ENCODE measurements around the gene POU4F2.

Gene POU4F2

DNA sequence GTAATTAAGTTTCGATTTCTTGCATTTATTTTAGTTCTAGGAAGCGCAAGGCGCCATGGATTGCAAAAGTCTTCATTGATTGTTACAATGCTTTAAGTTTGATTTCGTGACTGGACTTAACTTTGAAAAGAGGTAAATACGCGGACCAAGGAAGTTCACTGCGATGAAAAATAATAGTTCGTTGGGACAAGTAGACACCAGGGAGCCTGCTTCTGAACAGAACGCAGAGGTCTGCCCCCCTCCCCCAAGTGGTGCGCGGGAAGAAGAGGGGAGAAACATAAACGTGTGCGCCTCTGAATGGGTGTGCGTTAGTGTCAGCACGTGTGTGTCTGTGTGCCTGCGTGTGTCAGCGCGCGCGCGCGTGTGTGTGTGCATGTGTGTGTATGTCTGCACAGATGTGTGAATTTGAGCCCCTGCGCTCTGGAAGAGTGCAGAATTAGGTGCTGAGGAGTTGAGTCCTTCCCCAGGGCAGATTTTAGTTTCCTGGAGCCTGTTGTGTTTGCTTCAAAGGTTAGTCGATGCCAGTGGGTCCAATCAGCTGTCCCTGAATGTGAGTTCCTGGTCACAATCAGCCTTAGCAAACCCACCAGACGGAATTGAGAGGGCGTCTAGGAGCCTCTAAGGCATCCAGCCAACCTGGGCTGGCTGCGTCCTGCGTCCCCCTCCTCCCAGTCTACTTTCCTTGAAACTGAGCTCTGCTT lies 5.8 kb upstream of the POU4F2 start:
- no peak overlapping the region for H3K4me3 ChIP-seq (replicated peaks; ENCODE audit: insufficient read depth, low read length)

DNA sequence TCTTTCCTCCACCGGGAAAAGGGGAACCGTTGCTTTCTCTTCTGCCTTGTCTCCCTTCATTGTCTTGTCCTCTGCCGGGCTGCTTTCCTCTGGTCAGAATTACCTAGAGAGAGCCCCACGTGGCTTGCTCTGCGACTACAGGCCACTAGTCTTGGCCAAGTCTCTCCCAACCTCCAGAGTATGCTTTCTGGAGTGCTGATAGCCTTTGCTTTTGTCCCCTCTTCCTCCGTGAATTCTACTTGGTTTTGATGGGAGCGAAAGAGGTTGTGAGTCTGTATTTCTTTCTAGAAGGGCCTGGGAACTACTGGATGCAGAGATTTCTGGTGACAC lies 5.3 kb upstream of the POU4F2 start:
- DNase-seq (ENCODE audit: low read depth in 1 of 2, low spot score in 1 of 2) = no peak
- H3K27ac ChIP-seq (replicated peaks) = no peak overlapping the region
- H3K4me3 ChIP-seq (replicated peaks; ENCODE audit: insufficient read depth, low read length) = no peak overlapping the region
- TF ChIP-seq, protein P1, sequence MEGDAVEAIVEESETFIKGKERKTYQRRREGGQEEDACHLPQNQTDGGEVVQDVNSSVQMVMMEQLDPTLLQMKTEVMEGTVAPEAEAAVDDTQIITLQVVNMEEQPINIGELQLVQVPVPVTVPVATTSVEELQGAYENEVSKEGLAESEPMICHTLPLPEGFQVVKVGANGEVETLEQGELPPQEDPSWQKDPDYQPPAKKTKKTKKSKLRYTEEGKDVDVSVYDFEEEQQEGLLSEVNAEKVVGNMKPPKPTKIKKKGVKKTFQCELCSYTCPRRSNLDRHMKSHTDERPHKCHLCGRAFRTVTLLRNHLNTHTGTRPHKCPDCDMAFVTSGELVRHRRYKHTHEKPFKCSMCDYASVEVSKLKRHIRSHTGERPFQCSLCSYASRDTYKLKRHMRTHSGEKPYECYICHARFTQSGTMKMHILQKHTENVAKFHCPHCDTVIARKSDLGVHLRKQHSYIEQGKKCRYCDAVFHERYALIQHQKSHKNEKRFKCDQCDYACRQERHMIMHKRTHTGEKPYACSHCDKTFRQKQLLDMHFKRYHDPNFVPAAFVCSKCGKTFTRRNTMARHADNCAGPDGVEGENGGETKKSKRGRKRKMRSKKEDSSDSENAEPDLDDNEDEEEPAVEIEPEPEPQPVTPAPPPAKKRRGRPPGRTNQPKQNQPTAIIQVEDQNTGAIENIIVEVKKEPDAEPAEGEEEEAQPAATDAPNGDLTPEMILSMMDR (IDR thresholded peaks at IDR 0.05; ENCODE audit: insufficient read depth, low read length) = no peak
- no peak for TF ChIP-seq GABPA (IDR thresholded peaks at IDR 0.05; ENCODE audit: low read depth)
- no peak for TF ChIP-seq POLR2AphosphoS5 (IDR thresholded peaks at IDR 0.05; ENCODE audit: low read depth)
- no peak for TF ChIP-seq SPI1 (IDR thresholded peaks at IDR 0.05; ENCODE audit: borderline replicate concordance, low read depth)
- TF ChIP-seq, protein P2, sequence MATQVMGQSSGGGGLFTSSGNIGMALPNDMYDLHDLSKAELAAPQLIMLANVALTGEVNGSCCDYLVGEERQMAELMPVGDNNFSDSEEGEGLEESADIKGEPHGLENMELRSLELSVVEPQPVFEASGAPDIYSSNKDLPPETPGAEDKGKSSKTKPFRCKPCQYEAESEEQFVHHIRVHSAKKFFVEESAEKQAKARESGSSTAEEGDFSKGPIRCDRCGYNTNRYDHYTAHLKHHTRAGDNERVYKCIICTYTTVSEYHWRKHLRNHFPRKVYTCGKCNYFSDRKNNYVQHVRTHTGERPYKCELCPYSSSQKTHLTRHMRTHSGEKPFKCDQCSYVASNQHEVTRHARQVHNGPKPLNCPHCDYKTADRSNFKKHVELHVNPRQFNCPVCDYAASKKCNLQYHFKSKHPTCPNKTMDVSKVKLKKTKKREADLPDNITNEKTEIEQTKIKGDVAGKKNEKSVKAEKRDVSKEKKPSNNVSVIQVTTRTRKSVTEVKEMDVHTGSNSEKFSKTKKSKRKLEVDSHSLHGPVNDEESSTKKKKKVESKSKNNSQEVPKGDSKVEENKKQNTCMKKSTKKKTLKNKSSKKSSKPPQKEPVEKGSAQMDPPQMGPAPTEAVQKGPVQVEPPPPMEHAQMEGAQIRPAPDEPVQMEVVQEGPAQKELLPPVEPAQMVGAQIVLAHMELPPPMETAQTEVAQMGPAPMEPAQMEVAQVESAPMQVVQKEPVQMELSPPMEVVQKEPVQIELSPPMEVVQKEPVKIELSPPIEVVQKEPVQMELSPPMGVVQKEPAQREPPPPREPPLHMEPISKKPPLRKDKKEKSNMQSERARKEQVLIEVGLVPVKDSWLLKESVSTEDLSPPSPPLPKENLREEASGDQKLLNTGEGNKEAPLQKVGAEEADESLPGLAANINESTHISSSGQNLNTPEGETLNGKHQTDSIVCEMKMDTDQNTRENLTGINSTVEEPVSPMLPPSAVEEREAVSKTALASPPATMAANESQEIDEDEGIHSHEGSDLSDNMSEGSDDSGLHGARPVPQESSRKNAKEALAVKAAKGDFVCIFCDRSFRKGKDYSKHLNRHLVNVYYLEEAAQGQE (IDR thresholded peaks at IDR 0.05; ENCODE audit: insufficient replicate concordance, low read depth) = no peak
- H3K27me3 ChIP-seq (ENCODE audit: insufficient read depth, poor library complexity, severe bottlenecking) = peaks cover 63% of the 10 kb centered on the region

More for the DNA sequence above, 5.8 kb upstream of the POU4F2 start:
- no peak for DNase-seq (ENCODE audit: low read depth in 1 of 2, low spot score in 1 of 2)
- H3K27ac ChIP-seq (replicated peaks) = no peak overlapping the region
- TF ChIP-seq GABPA (IDR thresholded peaks at IDR 0.05; ENCODE audit: low read depth) (no peak), SPI1 (IDR thresholded peaks at IDR 0.05; ENCODE audit: borderline replicate concordance, low read depth) (no peak), POLR2AphosphoS5 (IDR thresholded peaks at IDR 0.05; ENCODE audit: low read depth) (no peak)
- TF ChIP-seq, protein P1 (IDR thresholded peaks at IDR 0.05; ENCODE audit: insufficient read depth, low read length) = no peak
- TF ChIP-seq, protein P2 (IDR thresholded peaks at IDR 0.05; ENCODE audit: insufficient replicate concordance, low read depth) = no peak
- peaks cover 58% of the 10 kb centered on the region for H3K27me3 ChIP-seq (ENCODE audit: insufficient read depth, poor library complexity, severe bottlenecking)

DNA sequence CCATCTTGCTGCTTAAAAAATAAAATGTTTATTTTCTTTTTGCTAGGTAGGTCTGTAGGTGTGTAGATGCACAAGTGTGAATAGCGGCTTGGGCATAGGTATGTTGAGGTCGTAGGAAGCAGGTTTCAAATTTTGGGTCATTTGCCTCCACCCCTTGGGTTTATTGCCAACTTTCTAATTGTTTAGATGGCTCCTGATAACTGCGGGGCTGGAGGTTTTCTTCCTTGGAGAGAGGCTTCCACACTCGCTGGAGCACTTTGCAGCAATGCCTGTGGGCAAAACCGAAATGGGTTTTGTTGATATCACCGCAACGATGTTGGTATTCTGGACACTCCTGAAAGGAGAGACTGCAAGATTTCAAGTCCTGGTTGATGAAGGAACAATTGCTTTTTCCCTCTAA lies 3.9 kb upstream of the POU4F2 start:
- Histone ChIP-seq H3K27me3 (ENCODE audit: insufficient read depth, poor library complexity, severe bottlenecking) (peaks cover 72% of the 10 kb centered on the region), H3K4me3 (replicated peaks; ENCODE audit: insufficient read depth, low read length) (no peak overlapping the region), H3K27ac (replicated peaks) (no peak overlapping the region)
- TF ChIP-seq, protein P2 (IDR thresholded peaks at IDR 0.05; ENCODE audit: insufficient replicate concordance, low read depth) = no peak
- TF ChIP-seq, protein P1 (IDR thresholded peaks at IDR 0.05; ENCODE audit: insufficient read depth, low read length) = no peak
- no peak for TF ChIP-seq POLR2AphosphoS5 (IDR thresholded peaks at IDR 0.05; ENCODE audit: low read depth)
- no peak for TF ChIP-seq GABPA (IDR thresholded peaks at IDR 0.05; ENCODE audit: low read depth)
- no peak for TF ChIP-seq SPI1 (IDR thresholded peaks at IDR 0.05; ENCODE audit: borderline replicate concordance, low read depth)
- no peak for DNase-seq (ENCODE audit: low read depth in 1 of 2, low spot score in 1 of 2)
